Large intestine (tissue), 3 donors: Measurements from ENCODE around the gene CCNL1. TPM values are rescaled to one million over a fixed set of nuclear protein-coding genes. Genes with fewer than 3 reads are reported as not detected.
"Not testable (repeated sequence)": the region's sequence is repeated elsewhere in the genome, so short reads cannot be mapped to it uniquely, and the experiment has no call there.

Experiments used
- DNase-seq, 2 donors: peaks; one replicate each; pipeline versions ENCODE4 v3.0.0 to v3.0.0-alpha.2; 2013
- H3K27ac ChIP-seq: one replicate; pipeline ENCODE4 v1.5.1; 2013; ENCODE audit warnings: low read length
- H3K27me3 ChIP-seq: 2 replicates; pipeline ENCODE4 v1.6.1; 2013; ENCODE audit warnings: low read length; ENCODE audit not compliant: control insufficient read depth, insufficient read depth
- H3K36me3 ChIP-seq: 2 replicates; pipeline ENCODE4 v1.6.1; 2013; ENCODE audit warnings: low read length; ENCODE audit not compliant: control insufficient read depth, insufficient read depth
- H3K4me1 ChIP-seq: one replicate; pipeline ENCODE4 v1.6.1; 2013; ENCODE audit warnings: low read length; ENCODE audit not compliant: control insufficient read depth, insufficient read depth
- H3K4me3 ChIP-seq: one replicate; pipeline ENCODE4 v1.5.1; 2013; ENCODE audit warnings: low read length
- H3K9me3 ChIP-seq: one replicate; pipeline ENCODE4 v1.6.1; 2013; ENCODE audit warnings: mild to moderate bottlenecking, low read depth, low read length, moderate library complexity; ENCODE audit not compliant: control insufficient read depth
- WGBS: methylation state at CpG from one replicate; pipeline ENCODE4 v1.1.5; 2013; ENCODE audit warnings: low lambda C conversion rate; ENCODE audit not compliant: insufficient coverage; 5-methylcytosine and 5-hydroxymethylcytosine counted together
- polyA plus RNA-seq: library from polyadenylated mRNA; unstranded; fragments of 120-200 nt; gene quantifications from one replicate; pipeline ENCODE4 v1.2.1, GENCODE V29; 2013

The CCNL1 gene
- polyA plus RNA-seq, 1 donor, result 255 TPM

- Histone ChIP-seq H3K4me3 (no peak overlapping the region), H3K4me1 (peaks cover 7% of the 10 kb centered on the region), H3K36me3 (no peaks in the 10 kb centered on the region), H3K9me3 (no peaks in the 10 kb centered on the region), H3K27ac (no peak overlapping the region), H3K27me3 (no peaks in the 10 kb centered on the region)
- no CpG with 5 or more reads among the region's 4 CpGs for WGBS
- no peak for DNase-seq
These were observed 55.4 kb downstream of the CCNL1 start for GRCh38 chr3:157104521-157104920.

- H3K4me1 ChIP-seq, result peaks cover 7% of the 10 kb centered on the region
- no peaks in the 10 kb centered on the region for H3K36me3 ChIP-seq
- no peaks in the 10 kb centered on the region for H3K9me3 ChIP-seq
- no peak overlapping the region for H3K4me3 ChIP-seq
- H3K27ac ChIP-seq, result no peak overlapping the region
- DNase-seq, result peak in 1 of 2 donors; percentile 37
- no peaks in the 10 kb centered on the region for H3K27me3 ChIP-seq
- WGBS, result no CpG with 5 or more reads among the region's 2 CpGs
These were observed 56.1 kb downstream of the CCNL1 start for GRCh38 chr3:157103860-157104259.

GRCh38 chr3:157103280-157103679 lies 56.7 kb downstream of the CCNL1 start:
- no peak for DNase-seq
- no peaks in the 10 kb centered on the region for H3K36me3 ChIP-seq
- H3K4me1 ChIP-seq, result peaks cover 7% of the 10 kb centered on the region
- H3K4me3 ChIP-seq, result no peak overlapping the region
- 80% methylated on average over 1 of the region's 2 CpGs for WGBS
- H3K27me3 ChIP-seq, result no peaks in the 10 kb centered on the region
- no peak overlapping the region for H3K27ac ChIP-seq
- H3K9me3 ChIP-seq, result no peaks in the 10 kb centered on the region

- H3K27ac ChIP-seq, DNase-seq, H3K4me1 ChIP-seq, H3K4me3 ChIP-seq, H3K36me3 ChIP-seq, H3K9me3 ChIP-seq, H3K27me3 ChIP-seq: not testable (repeated sequence)
- WGBS, result no CpG with 5 or more reads among the region's 1 CpG
These were observed 57.4 kb downstream of the CCNL1 start for GRCh38 chr3:157102595-157102994.

GRCh38 chr3:157102098-157102497 lies 57.8 kb downstream of the CCNL1 start:
- Histone ChIP-seq H3K27me3 (no peaks in the 10 kb centered on the region), H3K27ac (no peak overlapping the region), H3K36me3 (no peaks in the 10 kb centered on the region), H3K9me3 (no peaks in the 10 kb centered on the region), H3K4me3 (no peak overlapping the region), H3K4me1 (peaks cover 7% of the 10 kb centered on the region)
- no CpG with 5 or more reads among the region's 3 CpGs for WGBS
- DNase-seq, result no peak

- no peak for DNase-seq
- no peaks in the 10 kb centered on the region for H3K36me3 ChIP-seq
- no peaks in the 10 kb centered on the region for H3K9me3 ChIP-seq
- H3K27ac ChIP-seq, result no peak overlapping the region
- no peaks in the 10 kb centered on the region for H3K27me3 ChIP-seq
- peaks cover 7% of the 10 kb centered on the region for H3K4me1 ChIP-seq
- WGBS, result no CpG with 5 or more reads among the region's 2 CpGs
- H3K4me3 ChIP-seq, result no peak overlapping the region
These were observed 58.5 kb downstream of the CCNL1 start for GRCh38 chr3:157101486-157101885.

- Histone ChIP-seq H3K36me3 (no peaks in the 10 kb centered on the region), H3K27me3 (no peaks in the 10 kb centered on the region), H3K4me1 (peaks cover 7% of the 10 kb centered on the region), H3K9me3 (no peaks in the 10 kb centered on the region), H3K4me3 (no peak overlapping the region), H3K27ac (no peak overlapping the region)
- WGBS, result 89% methylated on average over 3 of the region's 8 CpGs
- no peak for DNase-seq
These were observed 59.1 kb downstream of the CCNL1 start for GRCh38 chr3:157100608-157101396.

GRCh38 chr3:157100096-157100477 lies 59.9 kb downstream of the CCNL1 start:
- Histone ChIP-seq H3K27ac (no peak overlapping the region), H3K4me1 (peaks cover 7% of the 10 kb centered on the region), H3K4me3 (no peak overlapping the region), H3K27me3 (no peaks in the 10 kb centered on the region), H3K9me3 (no peaks in the 10 kb centered on the region), H3K36me3 (no peaks in the 10 kb centered on the region)
- DNase-seq, result no peak
- WGBS, result no CpG with 5 or more reads among the region's 4 CpGs

GRCh38 chr3:157099326-157100095 lies 60.4 kb downstream of the CCNL1 start:
- no peaks in the 10 kb centered on the region for H3K27me3 ChIP-seq
- no peaks in the 10 kb centered on the region for H3K9me3 ChIP-seq
- H3K4me3 ChIP-seq, result no peak overlapping the region
- no peak overlapping the region for H3K27ac ChIP-seq
- no peaks in the 10 kb centered on the region for H3K36me3 ChIP-seq
- H3K4me1 ChIP-seq, result peaks cover 8% of the 10 kb centered on the region
- WGBS, result no CpG with 5 or more reads among the region's 10 CpGs
- DNase-seq, result no peak

- no peak for DNase-seq
- no CpG with 5 or more reads among the region's 3 CpGs for WGBS
- Histone ChIP-seq H3K27me3 (no peaks in the 10 kb centered on the region), H3K4me3 (no peak overlapping the region), H3K4me1 (peaks cover 4% of the 10 kb centered on the region), H3K27ac (no peak overlapping the region), H3K36me3 (no peaks in the 10 kb centered on the region), H3K9me3 (no peaks in the 10 kb centered on the region)
These were observed 61.1 kb downstream of the CCNL1 start for GRCh38 chr3:157098823-157099185.
